Loucy (cell line): ENCODE data around the gene WFIKKN1.

ENCODE experiments used
- EZH2phosphoT487 ChIP-seq: fragments of 200-600 bp; IDR thresholded peaks from 2 replicates; pipeline ENCODE4 v1.6.1; 2018; ENCODE audit warnings: antibody characterized with exemption, mild to moderate bottlenecking, moderate library complexity, borderline replicate concordance
- TF ChIP-seq, protein P1 (sequence below): fragments of 200-600 bp; sonication (generic); conservative IDR thresholded peaks from 2 replicates; pipeline ENCODE4 v1.5.1; 2014; ENCODE audit warnings: mild to moderate bottlenecking, antibody characterized with exemption, low read length

DNA sequence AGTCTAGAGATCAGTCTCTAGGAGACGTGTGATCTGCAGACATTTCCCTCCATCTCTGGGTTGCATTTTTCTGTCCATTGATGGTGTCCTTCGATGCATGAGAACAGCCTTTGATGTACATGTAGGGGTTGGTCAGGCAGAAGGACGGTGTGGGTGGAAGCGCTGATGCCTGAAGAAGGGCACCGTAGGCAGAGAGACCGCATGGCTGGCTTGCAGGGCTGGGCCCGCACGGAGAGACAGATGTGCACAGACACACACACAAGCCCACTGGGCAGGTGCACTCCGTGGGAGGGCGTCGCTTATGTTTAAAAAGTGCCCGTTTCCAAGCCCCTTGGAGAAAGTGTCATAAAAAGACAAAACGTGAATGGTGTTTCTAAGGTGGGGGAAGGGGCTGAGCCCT is 15.7 kb upstream of the WFIKKN1 start:
- TF ChIP-seq, protein P1, sequence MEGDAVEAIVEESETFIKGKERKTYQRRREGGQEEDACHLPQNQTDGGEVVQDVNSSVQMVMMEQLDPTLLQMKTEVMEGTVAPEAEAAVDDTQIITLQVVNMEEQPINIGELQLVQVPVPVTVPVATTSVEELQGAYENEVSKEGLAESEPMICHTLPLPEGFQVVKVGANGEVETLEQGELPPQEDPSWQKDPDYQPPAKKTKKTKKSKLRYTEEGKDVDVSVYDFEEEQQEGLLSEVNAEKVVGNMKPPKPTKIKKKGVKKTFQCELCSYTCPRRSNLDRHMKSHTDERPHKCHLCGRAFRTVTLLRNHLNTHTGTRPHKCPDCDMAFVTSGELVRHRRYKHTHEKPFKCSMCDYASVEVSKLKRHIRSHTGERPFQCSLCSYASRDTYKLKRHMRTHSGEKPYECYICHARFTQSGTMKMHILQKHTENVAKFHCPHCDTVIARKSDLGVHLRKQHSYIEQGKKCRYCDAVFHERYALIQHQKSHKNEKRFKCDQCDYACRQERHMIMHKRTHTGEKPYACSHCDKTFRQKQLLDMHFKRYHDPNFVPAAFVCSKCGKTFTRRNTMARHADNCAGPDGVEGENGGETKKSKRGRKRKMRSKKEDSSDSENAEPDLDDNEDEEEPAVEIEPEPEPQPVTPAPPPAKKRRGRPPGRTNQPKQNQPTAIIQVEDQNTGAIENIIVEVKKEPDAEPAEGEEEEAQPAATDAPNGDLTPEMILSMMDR = no peak
- TF ChIP-seq EZH2phosphoT487 = no peak
